ENCODE measurements around the gene ETV3.
"Not testable (repeated sequence)": the region's sequence is repeated elsewhere in the genome, so short reads cannot be mapped to it uniquely, and the experiment has no call there.

The ETV3 gene

DNA sequence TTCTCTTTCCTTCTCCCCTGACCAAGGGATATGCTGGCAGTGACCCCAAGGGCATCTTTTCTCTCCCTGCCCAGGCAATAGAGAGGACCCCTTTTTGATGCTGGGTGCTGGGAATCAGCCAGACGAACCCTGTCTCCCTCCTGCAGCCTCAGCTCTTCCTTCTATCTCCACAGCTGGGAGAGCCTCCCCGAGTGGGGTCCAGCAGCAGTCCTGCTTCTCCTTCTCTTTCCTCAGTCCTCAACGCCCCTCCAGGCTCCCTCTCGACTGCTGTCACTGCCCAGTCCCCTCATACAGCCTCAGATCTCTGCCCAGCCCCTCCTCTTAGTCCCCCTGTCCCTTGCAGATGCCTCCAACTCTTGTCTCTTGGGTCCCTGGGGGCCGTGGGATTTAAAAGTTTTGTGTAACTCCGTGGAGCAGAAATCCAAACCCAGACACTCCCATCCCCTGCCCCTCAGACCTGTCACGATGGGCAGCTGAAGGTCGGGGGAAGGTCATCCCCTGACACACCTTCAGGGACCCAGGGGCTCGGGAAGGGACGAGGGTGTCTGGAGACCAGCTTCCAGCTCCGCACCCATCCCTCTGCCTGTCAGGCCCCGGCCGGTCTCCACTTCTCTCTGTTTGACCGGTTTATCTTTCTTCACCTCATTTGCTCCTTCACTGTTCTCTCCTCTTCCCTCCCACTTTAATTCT lies 32.8 kb downstream of the ETV3 start:
- Mint-ChIP-seq H3K27ac (no peak overlapping the region), H3K4me3 (no peak overlapping the region), H3K9me3 (no peaks in the 10 kb centered on the region), H3K27me3 (peaks cover 39% of the 10 kb centered on the region), H3K36me3 (ENCODE audit: low read depth) (no peaks in the 10 kb centered on the region), H3K4me1 (ENCODE audit: low read depth) (peaks cover 18% of the 10 kb centered on the region)

DNA sequence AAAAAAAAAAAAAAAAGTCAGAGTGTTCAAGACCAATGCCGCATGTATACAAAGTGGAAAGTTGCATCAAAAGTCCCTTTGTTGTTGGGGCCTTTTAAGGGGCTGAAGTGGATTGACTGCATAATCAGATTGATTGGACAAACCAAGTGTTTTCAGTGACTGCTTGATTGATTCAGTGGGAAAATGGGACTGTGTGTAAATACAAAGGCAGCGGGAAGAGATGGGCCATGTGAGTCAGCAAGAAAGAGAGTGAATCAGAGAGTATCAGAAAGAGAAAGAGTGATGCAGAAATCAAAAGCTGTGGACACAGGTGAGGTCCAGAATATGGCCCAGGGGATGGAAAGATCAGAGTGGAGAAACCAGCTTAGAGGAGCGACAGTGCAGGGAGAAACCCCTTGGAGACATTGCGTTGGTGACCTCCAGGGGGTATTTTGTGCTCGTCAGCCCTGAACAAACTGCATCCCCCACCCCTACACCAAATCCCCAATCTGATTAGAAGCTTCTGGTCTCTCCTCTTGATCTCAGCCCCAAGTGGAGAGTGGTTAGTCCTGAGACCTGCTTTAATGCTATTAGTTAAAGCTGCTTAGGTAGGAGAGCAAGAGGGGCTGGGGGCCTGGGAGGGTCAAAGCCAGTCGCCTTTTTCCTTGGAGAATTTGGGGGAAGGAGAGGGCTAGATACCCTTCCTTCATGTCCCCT lies 33.4 kb downstream of the ETV3 start:
- H3K27me3 Mint-ChIP-seq = peaks cover 39% of the 10 kb centered on the region
- H3K9me3 Mint-ChIP-seq = no peaks in the 10 kb centered on the region
- H3K27ac Mint-ChIP-seq = no peak overlapping the region

DNA sequence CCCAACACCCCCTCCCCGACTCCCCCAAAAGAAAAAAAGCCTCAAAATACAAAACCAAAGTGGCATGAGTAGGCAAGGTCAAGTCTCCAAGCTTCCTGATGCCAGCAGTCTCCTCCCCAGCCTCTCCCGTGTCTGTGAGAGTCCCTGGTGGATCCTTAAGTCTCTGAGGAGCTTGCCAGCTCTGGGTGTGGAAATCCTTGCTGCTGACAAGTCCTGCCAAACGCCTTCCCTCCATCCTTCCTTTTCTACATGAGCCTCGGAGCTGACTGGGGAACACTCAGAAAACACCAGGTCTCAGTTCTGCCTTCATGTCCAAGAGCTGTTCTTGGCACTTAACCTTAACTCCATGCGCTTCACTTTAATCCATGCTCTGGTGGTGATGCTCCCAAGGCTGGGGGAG lies 34.9 kb downstream of the ETV3 start:
- Mint-ChIP-seq H3K4me3 (no peak overlapping the region), H3K36me3 (ENCODE audit: low read depth) (no peaks in the 10 kb centered on the region), H3K27me3 (peaks cover 32% of the 10 kb centered on the region), H3K9me3 (no peaks in the 10 kb centered on the region), H3K4me1 (ENCODE audit: low read depth) (peaks cover 21% of the 10 kb centered on the region), H3K27ac (no peak overlapping the region)

More for the DNA sequence above, 33.4 kb downstream of the ETV3 start:
- no peaks in the 10 kb centered on the region for H3K36me3 Mint-ChIP-seq (ENCODE audit: low read depth)
- H3K4me3 Mint-ChIP-seq = no peak overlapping the region
- H3K4me1 Mint-ChIP-seq (ENCODE audit: low read depth) = peaks cover 18% of the 10 kb centered on the region

DNA sequence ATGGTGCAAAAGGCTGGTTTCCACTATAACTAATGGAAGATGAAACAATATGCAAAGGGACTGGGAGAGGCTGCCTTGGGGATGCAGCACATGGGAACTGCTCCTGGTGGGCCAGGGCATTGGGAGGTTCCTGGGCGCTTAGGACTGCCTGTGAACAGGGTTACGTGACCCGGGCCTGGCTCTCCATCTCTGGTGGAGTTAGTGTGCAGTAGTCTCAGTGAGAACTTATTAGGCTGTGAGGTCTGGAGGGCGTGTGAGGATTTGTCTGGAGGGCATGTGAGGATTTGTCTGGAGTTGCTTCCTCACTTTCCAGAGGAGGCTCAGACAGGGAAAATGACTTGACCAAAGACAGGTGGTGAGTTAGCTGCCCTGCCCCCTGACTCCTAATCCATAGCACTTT lies 37.0 kb downstream of the ETV3 start:
- Mint-ChIP-seq H3K27ac (no peak overlapping the region), H3K9me3 (no peaks in the 10 kb centered on the region), H3K36me3 (ENCODE audit: low read depth) (no peaks in the 10 kb centered on the region), H3K27me3 (peaks cover 13% of the 10 kb centered on the region), H3K4me3 (no peak overlapping the region), H3K4me1 (ENCODE audit: low read depth) (peaks cover 12% of the 10 kb centered on the region)

DNA sequence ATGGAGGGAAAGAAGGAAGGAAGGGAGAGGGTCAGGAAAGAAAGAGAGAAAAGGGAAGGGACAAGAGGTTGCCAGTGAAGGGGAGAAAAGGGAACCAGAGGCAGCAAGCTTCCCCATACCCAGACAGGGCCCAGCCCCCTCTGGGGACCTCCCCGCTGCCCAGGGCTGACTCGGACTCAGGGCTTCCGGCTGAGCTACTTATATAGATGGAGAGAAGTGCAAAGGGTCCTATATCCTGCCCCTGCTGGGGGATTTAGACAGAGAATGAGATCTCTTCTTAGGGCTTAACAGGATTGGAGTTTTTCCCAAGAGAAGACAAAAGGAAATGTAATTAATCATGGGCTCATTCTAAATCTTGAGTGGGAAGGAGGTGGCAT lies 38.6 kb downstream of the ETV3 start, which contains the start of gene ETV3L:
Gene ETV3L, minus strand, starts transcription at position 176 of the 377 bp plus-strand sequence. CDS start 285 bp downstream, outside the sequence.
- peaks cover 6% of the 10 kb centered on the region for H3K4me1 Mint-ChIP-seq (ENCODE audit: low read depth)
- peaks cover 2% of the 10 kb centered on the region for H3K27me3 Mint-ChIP-seq
- no peaks in the 10 kb centered on the region for H3K36me3 Mint-ChIP-seq (ENCODE audit: low read depth)
- no peak within 1 kb of the TSS for H3K4me3 Mint-ChIP-seq
- H3K9me3 Mint-ChIP-seq = no peaks in the 10 kb centered on the region
- H3K27ac Mint-ChIP-seq = no peak within 1 kb of the TSS

DNA sequence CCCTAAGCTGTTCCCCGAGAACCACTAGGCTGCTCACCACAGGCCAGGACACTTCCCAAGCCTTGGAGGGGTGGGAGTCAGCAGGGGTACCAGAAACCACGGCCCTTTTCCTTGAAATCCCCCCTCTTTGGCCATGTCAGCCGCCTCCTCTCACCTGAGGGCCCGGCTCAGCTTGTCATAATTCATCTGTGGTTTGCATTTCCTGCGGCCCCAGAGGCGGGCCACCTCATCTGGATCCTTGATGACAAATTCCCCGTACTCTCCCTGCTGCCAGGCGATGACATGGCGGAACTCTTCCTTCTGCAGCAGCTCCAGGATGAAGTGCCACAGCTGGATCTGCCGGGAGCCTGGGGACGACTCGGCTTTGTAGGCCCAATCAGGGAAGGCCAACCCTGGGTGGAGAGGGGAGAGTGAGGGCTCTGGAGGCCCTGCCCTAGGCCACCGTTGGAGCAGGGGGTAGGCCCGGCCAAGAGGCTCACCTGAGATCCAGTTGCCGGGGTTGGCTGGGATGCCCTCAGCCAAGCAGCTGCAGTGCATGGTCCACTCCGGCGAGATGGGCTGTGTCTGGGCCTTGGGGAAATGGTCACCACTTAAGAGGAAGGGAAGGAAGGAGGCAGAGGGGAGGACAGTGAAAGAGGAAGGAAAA lies 39.1 kb downstream of the ETV3 start:
- H3K36me3 Mint-ChIP-seq (ENCODE audit: low read depth); H3K27ac Mint-ChIP-seq; H3K4me3 Mint-ChIP-seq; H3K27me3 Mint-ChIP-seq; H3K9me3 Mint-ChIP-seq; H3K4me1 Mint-ChIP-seq (ENCODE audit: low read depth): not testable (repeated sequence)

DNA sequence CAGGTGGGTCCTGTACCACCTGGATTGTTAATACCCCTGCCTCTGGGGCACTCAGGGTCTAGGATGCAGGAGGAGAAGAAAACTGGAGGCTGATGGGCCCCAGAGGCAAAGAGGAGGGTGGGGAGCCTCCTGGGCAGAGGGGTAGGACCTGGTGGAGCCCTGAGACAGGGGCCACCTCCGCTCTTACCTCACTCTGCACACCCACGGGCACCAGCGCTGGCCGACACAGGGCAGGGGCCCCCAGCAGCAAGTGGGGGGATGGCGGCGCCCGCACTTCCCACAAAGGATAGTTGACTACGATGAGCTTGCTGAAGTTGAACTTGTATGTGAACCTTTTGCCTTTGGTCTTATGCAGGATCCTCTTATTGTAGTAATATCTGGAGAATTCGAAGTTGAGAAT lies 39.7 kb downstream of the ETV3 start:
- H3K4me3 Mint-ChIP-seq = no peak overlapping the region
- H3K36me3 Mint-ChIP-seq (ENCODE audit: low read depth) = no peaks in the 10 kb centered on the region
- H3K4me1 Mint-ChIP-seq (ENCODE audit: low read depth) = peaks cover 3% of the 10 kb centered on the region
- no peak overlapping the region for H3K27ac Mint-ChIP-seq
- H3K9me3 Mint-ChIP-seq = no peaks in the 10 kb centered on the region
- no peaks in the 10 kb centered on the region for H3K27me3 Mint-ChIP-seq

DNA sequence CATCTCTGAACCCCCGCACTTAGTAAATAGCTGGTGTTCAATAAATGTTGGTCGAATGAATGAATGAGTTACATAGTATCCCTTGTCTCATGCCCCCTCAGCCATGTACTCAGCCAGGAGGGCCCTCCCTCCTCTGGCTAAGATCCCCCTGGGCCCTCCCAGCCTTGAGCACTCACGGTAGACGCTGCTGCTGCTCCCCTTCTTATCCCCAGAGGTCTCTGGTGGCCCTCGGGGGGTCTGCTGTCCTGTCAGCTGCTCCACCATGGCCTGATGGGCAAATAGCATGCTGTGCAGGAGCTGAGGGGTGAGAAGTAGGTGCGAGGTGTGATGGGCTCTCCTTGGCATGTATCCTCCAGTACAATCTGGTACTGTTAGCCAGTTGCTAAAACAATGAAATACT lies 40.5 kb downstream of the ETV3 start:
- Mint-ChIP-seq H3K27ac (no peak overlapping the region), H3K27me3 (no peaks in the 10 kb centered on the region), H3K4me1 (ENCODE audit: low read depth) (peaks cover 3% of the 10 kb centered on the region), H3K4me3 (no peak overlapping the region), H3K36me3 (ENCODE audit: low read depth) (no peaks in the 10 kb centered on the region), H3K9me3 (no peaks in the 10 kb centered on the region)

DNA sequence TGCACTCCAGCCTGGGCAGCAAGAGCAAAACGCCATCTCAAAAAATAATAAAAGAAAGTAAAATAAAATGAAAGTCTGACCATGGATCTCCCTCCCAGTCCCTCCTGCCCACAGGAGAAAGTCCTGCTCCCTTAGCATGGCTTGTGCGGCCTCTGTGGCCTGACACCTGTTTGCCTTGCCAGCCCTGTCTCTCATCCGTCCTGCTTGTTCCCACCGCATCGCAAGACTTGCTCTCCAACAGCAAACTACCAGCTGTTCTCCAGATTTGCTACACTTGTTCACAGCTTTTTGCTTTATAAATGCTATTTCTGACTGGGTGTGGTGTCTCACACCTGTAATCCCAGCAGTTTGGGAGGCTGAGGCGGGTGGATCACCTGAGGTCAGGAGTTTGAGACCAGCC lies 41.3 kb downstream of the ETV3 start:
- Mint-ChIP-seq H3K4me3 (no peak overlapping the region), H3K4me1 (ENCODE audit: low read depth) (peaks cover 3% of the 10 kb centered on the region), H3K27me3 (no peaks in the 10 kb centered on the region), H3K9me3 (no peaks in the 10 kb centered on the region), H3K36me3 (ENCODE audit: low read depth) (no peaks in the 10 kb centered on the region), H3K27ac (no peak overlapping the region)

DNA sequence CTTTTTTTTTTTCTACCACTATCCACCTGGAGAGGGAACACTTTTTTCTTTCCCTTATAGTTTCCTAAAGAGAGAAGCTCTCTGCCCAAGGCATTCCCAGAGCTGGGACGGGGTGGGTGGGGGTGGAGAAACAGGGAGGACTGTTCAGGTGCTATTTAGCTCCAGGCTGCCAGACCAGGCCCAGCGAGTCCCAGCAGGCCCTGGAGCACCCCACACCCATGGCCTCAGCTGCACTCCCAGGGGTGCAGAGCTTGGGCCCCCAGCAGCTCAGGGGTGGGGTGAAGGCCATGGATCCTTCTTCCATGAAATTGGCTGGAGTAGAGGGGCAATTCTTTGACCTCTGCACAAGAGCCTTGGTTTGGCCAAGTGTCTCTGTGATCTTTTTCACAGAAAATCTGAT lies 42.6 kb downstream of the ETV3 start:
- Mint-ChIP-seq H3K27ac (no peak overlapping the region), H3K4me3 (no peak overlapping the region), H3K9me3 (no peaks in the 10 kb centered on the region), H3K27me3 (no peaks in the 10 kb centered on the region), H3K36me3 (ENCODE audit: low read depth) (no peaks in the 10 kb centered on the region), H3K4me1 (ENCODE audit: low read depth) (peaks cover 3% of the 10 kb centered on the region)

DNA sequence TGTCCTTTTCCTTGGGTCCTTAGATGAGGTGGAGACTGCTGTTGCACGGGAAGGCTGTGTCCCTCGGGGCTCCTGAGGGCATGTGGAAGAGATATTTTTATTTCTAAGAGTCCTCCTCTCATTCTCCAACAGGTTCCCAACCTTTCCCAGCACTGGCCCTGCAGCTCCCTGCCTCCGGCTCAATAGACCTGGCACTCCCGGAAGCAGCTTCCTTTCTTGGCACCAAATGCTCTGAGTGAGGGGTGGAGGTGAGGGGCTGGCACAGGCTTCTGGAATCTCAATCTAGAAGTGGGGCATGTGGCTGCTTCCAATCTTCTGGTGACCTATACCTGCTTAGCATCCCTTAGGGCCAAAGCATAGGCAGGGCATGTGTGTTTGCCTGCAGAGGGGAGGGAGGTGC lies 43.1 kb downstream of the ETV3 start:
- no peak overlapping the region for H3K27ac Mint-ChIP-seq
- no peak overlapping the region for H3K4me3 Mint-ChIP-seq
- peaks cover 3% of the 10 kb centered on the region for H3K4me1 Mint-ChIP-seq (ENCODE audit: low read depth)
- no peaks in the 10 kb centered on the region for H3K36me3 Mint-ChIP-seq (ENCODE audit: low read depth)
- peaks cover under 1% of the 10 kb centered on the region for H3K27me3 Mint-ChIP-seq
- H3K9me3 Mint-ChIP-seq = no peaks in the 10 kb centered on the region

DNA sequence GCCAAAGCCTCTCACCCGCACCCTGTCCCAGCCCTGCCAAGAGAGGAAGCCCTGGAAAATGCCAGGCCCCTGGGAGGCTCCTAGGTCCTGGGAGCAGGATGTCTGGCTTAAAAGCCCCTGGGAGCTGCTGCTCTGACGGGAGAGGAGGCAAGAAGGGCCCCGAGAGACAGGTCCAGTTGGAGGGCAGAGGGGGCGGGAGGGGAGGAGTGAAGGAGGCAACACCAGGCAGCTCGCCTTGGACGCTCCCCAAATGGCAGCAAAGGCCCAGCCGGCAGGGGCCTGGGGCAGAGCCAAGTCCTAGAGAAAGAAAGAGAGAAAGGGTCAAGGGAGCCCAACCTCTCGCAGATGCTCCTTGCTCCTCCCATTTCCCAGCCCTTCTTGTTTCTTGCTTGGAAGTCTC lies 45.4 kb downstream of the ETV3 start:
- Mint-ChIP-seq H3K4me1 (ENCODE audit: low read depth) (no peaks in the 10 kb centered on the region), H3K27ac (no peak overlapping the region), H3K4me3 (no peak overlapping the region), H3K36me3 (ENCODE audit: low read depth) (no peaks in the 10 kb centered on the region), H3K9me3 (no peaks in the 10 kb centered on the region), H3K27me3 (peaks cover 3% of the 10 kb centered on the region)

DNA sequence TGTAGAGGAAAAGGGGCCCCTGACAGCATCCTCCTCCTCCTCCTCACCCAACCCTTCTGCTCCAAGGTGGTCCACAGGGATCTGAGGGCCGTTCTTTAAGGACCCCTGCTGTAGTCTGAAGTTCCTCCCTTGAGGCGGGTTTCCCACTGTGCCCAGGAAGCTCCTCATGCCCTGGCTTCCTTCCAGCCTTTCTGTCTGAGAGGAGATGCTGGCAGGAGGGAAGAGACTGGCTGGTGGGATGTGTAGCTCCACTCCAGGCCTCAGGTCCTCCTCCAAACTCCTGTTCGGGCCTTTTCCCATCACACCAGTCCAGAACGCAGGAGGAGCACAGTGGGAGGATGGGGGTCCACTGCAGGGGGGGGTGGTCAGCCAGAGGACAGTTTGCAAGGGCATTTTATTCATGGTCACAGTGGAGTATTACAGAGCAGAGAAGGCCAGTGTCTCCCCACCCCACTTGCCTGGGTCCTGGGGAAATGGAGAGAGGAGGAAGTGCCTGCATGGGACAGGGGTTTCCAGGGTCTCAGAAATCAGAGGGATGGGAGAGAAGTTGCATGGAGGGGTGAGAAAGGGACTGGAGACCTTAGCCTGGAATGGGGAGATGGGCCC lies 46.4 kb downstream of the ETV3 start:
- Mint-ChIP-seq H3K27ac (no peak overlapping the region), H3K36me3 (ENCODE audit: low read depth) (no peaks in the 10 kb centered on the region), H3K9me3 (no peaks in the 10 kb centered on the region), H3K4me1 (ENCODE audit: low read depth) (no peaks in the 10 kb centered on the region), H3K4me3 (no peak overlapping the region), H3K27me3 (peaks cover 3% of the 10 kb centered on the region)

DNA sequence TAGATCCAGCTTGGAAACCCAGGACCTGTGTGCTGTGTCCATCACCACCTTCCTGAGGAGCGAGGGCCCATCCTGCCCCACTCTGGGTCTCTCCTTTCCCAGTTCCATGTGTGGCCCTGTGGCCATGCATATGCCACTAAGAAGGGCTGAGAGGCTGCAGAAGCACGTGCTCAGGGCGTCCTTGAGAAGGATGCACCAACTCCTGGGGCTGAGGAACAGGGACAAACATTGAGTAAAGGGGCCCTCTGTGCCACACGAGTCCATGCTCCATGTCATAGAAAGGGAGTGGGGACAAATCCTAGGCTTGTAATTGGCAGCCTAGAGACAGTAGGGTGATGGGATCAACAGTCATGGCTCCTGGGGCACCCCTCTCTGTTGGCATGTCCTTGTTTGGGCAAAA lies 47.0 kb downstream of the ETV3 start:
- Mint-ChIP-seq H3K9me3 (no peaks in the 10 kb centered on the region), H3K27me3 (peaks cover 3% of the 10 kb centered on the region), H3K4me1 (ENCODE audit: low read depth) (no peaks in the 10 kb centered on the region), H3K27ac (no peak overlapping the region), H3K36me3 (ENCODE audit: low read depth) (no peaks in the 10 kb centered on the region), H3K4me3 (no peak overlapping the region)

DNA sequence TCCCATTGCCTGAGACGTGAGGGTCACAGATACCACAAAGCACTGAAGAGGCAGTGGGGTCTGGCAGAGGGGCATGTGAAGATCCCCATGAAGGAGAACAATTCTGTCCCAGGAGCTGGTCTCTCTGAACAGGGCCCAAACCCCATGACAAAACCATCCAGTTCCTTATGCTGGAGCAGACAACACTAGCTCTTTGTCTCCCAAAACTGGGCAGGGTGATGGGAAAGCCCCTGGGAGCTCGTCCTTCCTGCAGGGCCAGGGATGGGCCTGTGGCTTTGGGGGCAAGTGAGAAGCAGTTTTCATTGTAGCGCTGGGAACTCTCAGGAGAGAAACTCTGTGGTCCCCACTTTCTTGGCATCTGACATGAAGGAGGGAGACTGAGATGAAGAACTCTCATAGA lies 47.4 kb downstream of the ETV3 start:
- H3K9me3 Mint-ChIP-seq = no peaks in the 10 kb centered on the region
- no peak overlapping the region for H3K4me3 Mint-ChIP-seq
- no peaks in the 10 kb centered on the region for H3K4me1 Mint-ChIP-seq (ENCODE audit: low read depth)
- peaks cover 3% of the 10 kb centered on the region for H3K27me3 Mint-ChIP-seq
- H3K36me3 Mint-ChIP-seq (ENCODE audit: low read depth) = no peaks in the 10 kb centered on the region
- no peak overlapping the region for H3K27ac Mint-ChIP-seq

All from stimulated activated naive CD8-positive, alpha-beta T cell treated with anti-CD3 and anti-CD28 coated beads, Interleukin-15, Interleukin-2, amounts not matched to agents 100 ng/mL and 50 ng/mL, for 24 hours (primary cell).